Mesenchymal stem cell (in vitro differentiated cells and primary cell): Measurements from ENCODE around the gene EFEMP2.
A peak's percentile ranks its signal among the peaks of the same experiment; 100 is the strongest.

ENCODE experiments used
- DNase-seq: peaks from one replicate; pipeline ENCODE4 v3.0.0-alpha.2; 2013
- H2AFZ ChIP-seq: one replicate; pipeline ENCODE4 v1.6.1; 2013; ENCODE audit warnings: low read depth, mild to moderate bottlenecking, control low read depth, inconsistent platforms, low read length, moderate library complexity
- H2AK5ac ChIP-seq: 2 replicates; pipeline ENCODE4 v1.6.1; 2013; ENCODE audit warnings: low read length, moderate library complexity, mild to moderate bottlenecking, inconsistent platforms; ENCODE audit not compliant: severe bottlenecking
- H2BK120ac ChIP-seq: one replicate; pipeline ENCODE4 v1.6.1; 2013; ENCODE audit warnings: low read depth, mild to moderate bottlenecking, inconsistent platforms, low read length, moderate library complexity
- H2BK12ac ChIP-seq, 2 experiments: one replicate each; pipeline ENCODE4 v1.6.1; 2013; ENCODE audit warnings: inconsistent platforms in 2 of 2, low read length in 2 of 2, mild to moderate bottlenecking in 2 of 2, moderate library complexity in 2 of 2, control low read depth in 1 of 2
- H2BK15ac ChIP-seq: one replicate; pipeline ENCODE4 v1.6.1; 2013; ENCODE audit warnings: mild to moderate bottlenecking, low read depth, inconsistent platforms; ENCODE audit not compliant: poor library complexity, severe bottlenecking
- H2BK5ac ChIP-seq: 2 replicates; pipeline ENCODE4 v1.6.1; 2013; ENCODE audit warnings: low read depth, mild to moderate bottlenecking, low read length, control low read depth, inconsistent platforms; ENCODE audit not compliant: poor library complexity, severe bottlenecking
- H3K14ac ChIP-seq, 2 experiments: one replicate each; pipeline ENCODE4 v1.6.1; 2013; ENCODE audit warnings: inconsistent platforms in 2 of 2, low read length in 2 of 2, control low read depth in 1 of 2, mild to moderate bottlenecking in 1 of 2, moderate library complexity in 1 of 2
- H3K18ac ChIP-seq, 2 experiments: one replicate each; pipeline ENCODE4 v1.6.1; 2013; ENCODE audit warnings: inconsistent platforms in 2 of 2, low read length in 2 of 2, control low read depth in 1 of 2, low read depth in 1 of 2, mild to moderate bottlenecking in 1 of 2
- H3K23ac ChIP-seq, 2 experiments: one replicate each; pipeline ENCODE4 v1.6.1; 2013; ENCODE audit warnings: inconsistent platforms in 2 of 2, low read length in 2 of 2, mild to moderate bottlenecking in 2 of 2, moderate library complexity in 2 of 2, control low read depth in 1 of 2
- H3K27ac ChIP-seq: 2 replicates; pipeline ENCODE4 v1.5.1; 2013; ENCODE audit warnings: mild to moderate bottlenecking, moderate library complexity, low read length, control low read depth, inconsistent platforms; ENCODE audit not compliant: poor library complexity, severe bottlenecking
- H3K27me3 ChIP-seq, 2 experiments: 2 replicates each; pipeline versions ENCODE4 v1.6.1 to v1.7.0; 2013; ENCODE audit warnings: low read length in 2 of 2, mild to moderate bottlenecking in 2 of 2, moderate library complexity in 2 of 2, control low read depth in 1 of 2, inconsistent platforms in 1 of 2; ENCODE audit not compliant: control insufficient read depth in 1 of 2, insufficient read depth in 1 of 2
- H3K36me3 ChIP-seq, 2 experiments: 2 replicates each; pipeline versions ENCODE4 v1.6.1 to v1.7.0; 2013; ENCODE audit warnings: low read length in 2 of 2, control low read depth in 1 of 2, inconsistent platforms in 1 of 2, low read depth in 1 of 2, mild to moderate bottlenecking in 1 of 2; ENCODE audit not compliant: insufficient read depth in 2 of 2, control insufficient read depth in 1 of 2
- H3K4ac ChIP-seq, 2 experiments: one replicate each; pipeline ENCODE4 v1.6.1; 2013; ENCODE audit warnings: inconsistent platforms in 2 of 2, low read length in 2 of 2, mild to moderate bottlenecking in 2 of 2, moderate library complexity in 2 of 2, control low read depth in 1 of 2, low read depth in 1 of 2
- H3K4me1 ChIP-seq: 2 replicates; pipeline ENCODE4 v1.6.1; 2013; ENCODE audit warnings: low read depth, low read length, control low read depth; ENCODE audit not compliant: control insufficient read depth, insufficient read depth
- H3K4me2 ChIP-seq: 2 replicates; pipeline ENCODE4 v1.6.1; 2013; ENCODE audit warnings: low read length, mild to moderate bottlenecking, inconsistent platforms; ENCODE audit not compliant: poor library complexity, severe bottlenecking
- H3K4me3 ChIP-seq, 2 experiments: 2 replicates each; pipeline versions ENCODE4 v1.5.1 to v1.7.0; 2013; ENCODE audit warnings: low read length in 2 of 2, mild to moderate bottlenecking in 2 of 2, control low read depth in 1 of 2, low read depth in 1 of 2; ENCODE audit not compliant: insufficient read depth in 1 of 2
- H3K79me1 ChIP-seq: replicated peaks from 2 replicates; pipeline ENCODE4 v1.6.1; 2013; ENCODE audit warnings: mild to moderate bottlenecking, control low read depth, low read length, inconsistent platforms; ENCODE audit not compliant: poor library complexity, severe bottlenecking
- H3K9ac ChIP-seq: 2 replicates; pipeline ENCODE4 v1.7.0; 2013; ENCODE audit warnings: mild to moderate bottlenecking, low read length, moderate library complexity
- H3K9me3 ChIP-seq: 2 replicates; pipeline ENCODE4 v1.7.0; 2013; ENCODE audit warnings: mild to moderate bottlenecking, low read length; ENCODE audit not compliant: control insufficient read depth
- H4K8ac ChIP-seq: one replicate; pipeline ENCODE4 v1.6.1; 2013; ENCODE audit warnings: inconsistent platforms, mild to moderate bottlenecking, low read length, moderate library complexity
- H4K91ac ChIP-seq: one replicate; pipeline ENCODE4 v1.6.1; 2013; ENCODE audit warnings: mild to moderate bottlenecking, low read length, inconsistent platforms
- WGBS: methylation state at CpG from one replicate; pipeline ENCODE4 v1.1.7; 2013; ENCODE audit warnings: mixed read lengths; 5-methylcytosine and 5-hydroxymethylcytosine counted together

Gene EFEMP2

GRCh38 chr11:65897020-65897471, 24.4 kb upstream of the EFEMP2 start:
- Histone ChIP-seq H3K4me1 (peaks cover 41% of the 10 kb centered on the region), H2BK15ac (no peak overlapping the region), H3K18ac (no peak overlapping the region), H3K4me3 (peak overlapping the region in 1 of 2 experiments; percentile 98), H2BK5ac (no peak overlapping the region), H3K79me1 (peaks cover 2% of the 10 kb centered on the region), H2BK12ac (peak overlapping the region in 1 of 2 experiments; percentile 20), H3K9me3 (no peaks in the 10 kb centered on the region), H3K9ac (peak overlapping the region; percentile 100), H2AFZ (no peak overlapping the region), H4K8ac (peak overlapping the region; percentile 45), H3K14ac (no peak overlapping the region), H2BK120ac (no peak overlapping the region), H3K27me3 (no peaks in the 10 kb centered on the region), H3K27ac (peak overlapping the region; percentile 11), H3K23ac (peak overlapping the region in 1 of 2 experiments; percentile 95), H3K4ac (no peak overlapping the region), H3K36me3 (peaks cover 42 to 54% of the 10 kb centered on the region in 2 experiments), H4K91ac (no peak overlapping the region), H2AK5ac (peak overlapping the region; percentile 43), H3K4me2 (peak overlapping the region; percentile 46)
- no peak for DNase-seq
- WGBS: 86% methylated on average over 4 of the region's 4 CpGs

GRCh38 chr11:65896034-65896999, 23.7 kb upstream of the EFEMP2 start:
- Histone ChIP-seq H2BK15ac (no peak overlapping the region), H3K4ac (peak overlapping the region in 1 of 2 experiments; percentile 26), H2AK5ac (peak overlapping the region; percentile 43), H2BK120ac (no peak overlapping the region), H4K91ac (no peak overlapping the region), H3K9ac (peak overlapping the region; percentile 100), H2AFZ (no peak overlapping the region), H3K18ac (peak overlapping the region in 1 of 2 experiments; percentile 29), H3K14ac (peak overlapping the region in 1 of 2 experiments; percentile 64), H3K9me3 (no peaks in the 10 kb centered on the region), H3K4me2 (peak overlapping the region; percentile 18), H3K4me1 (peaks cover 43% of the 10 kb centered on the region), H3K23ac (peak overlapping the region in 1 of 2 experiments; percentile 95), H3K79me1 (peaks cover under 1% of the 10 kb centered on the region), H2BK12ac (peak overlapping the region in 1 of 2 experiments; percentile 20), H3K27ac (peak overlapping the region; percentile 11), H3K27me3 (no peaks in the 10 kb centered on the region), H4K8ac (no peak overlapping the region), H3K4me3 (peak overlapping the region in 1 of 2 experiments; percentile 98), H3K36me3 (peaks cover 48 to 57% of the 10 kb centered on the region in 2 experiments), H2BK5ac (no peak overlapping the region)
- 93% methylated on average over 14 of the region's 14 CpGs for WGBS
- DNase-seq: no peak

DNA sequence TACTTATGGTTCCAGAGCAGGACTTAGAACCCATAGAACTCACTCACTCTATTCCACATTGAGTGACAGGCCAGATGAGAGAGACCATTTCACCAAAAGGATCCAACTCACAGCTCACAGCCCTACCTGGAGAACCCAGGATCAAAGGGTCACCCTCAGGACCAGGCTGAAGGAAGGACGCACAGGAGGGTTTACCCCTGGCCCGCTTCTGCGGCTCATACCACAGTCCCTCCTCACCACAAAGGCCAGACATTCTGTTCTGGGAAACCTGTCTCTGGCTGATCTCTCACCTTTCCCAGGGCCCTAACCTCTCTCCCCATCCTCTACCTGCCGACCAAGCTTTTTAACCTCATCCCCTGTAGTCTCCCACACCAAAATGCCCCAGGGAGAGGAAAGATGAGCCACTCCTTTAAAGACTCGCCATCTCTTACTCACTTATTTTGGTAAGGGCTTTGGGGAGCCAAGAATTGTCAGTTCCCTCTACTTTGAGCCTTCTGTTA, 22.9 kb upstream of the EFEMP2 start:
- 96% methylated on average over 4 of the region's 5 CpGs for WGBS

More for the DNA sequence above, 22.9 kb upstream of the EFEMP2 start:
- Histone ChIP-seq H3K27ac (no peak overlapping the region), H3K27me3 (no peaks in the 10 kb centered on the region), H3K14ac (no peak overlapping the region), H3K4me2 (no peak overlapping the region), H4K8ac (no peak overlapping the region), H3K4me1 (peaks cover 47% of the 10 kb centered on the region), H3K36me3 (peaks cover 50 to 57% of the 10 kb centered on the region in 2 experiments), H3K4ac (no peak overlapping the region), H2BK12ac (no peak overlapping the region), H3K4me3 (peak overlapping the region in 1 of 2 experiments; percentile 98), H2AK5ac (peak overlapping the region; percentile 13), H2BK5ac (no peak overlapping the region), H3K9ac (peak overlapping the region; percentile 100), H2BK120ac (no peak overlapping the region), H2BK15ac (no peak overlapping the region), H2AFZ (no peak overlapping the region), H3K23ac (peak overlapping the region in 1 of 2 experiments; percentile 29), H3K18ac (no peak overlapping the region), H4K91ac (no peak overlapping the region), H3K9me3 (no peaks in the 10 kb centered on the region), H3K79me1 (no peaks in the 10 kb centered on the region)
- no peak for DNase-seq
